ENCODE results near the gene KDM4B. TPM values are rescaled to one million over a fixed set of nuclear protein-coding genes. Genes with fewer than 3 reads are reported as not detected.

Gene KDM4B
- total and polyA plus RNA-seq, 9 donors = 5.2 to 62.9 (median 46.4) TPM

DNA sequence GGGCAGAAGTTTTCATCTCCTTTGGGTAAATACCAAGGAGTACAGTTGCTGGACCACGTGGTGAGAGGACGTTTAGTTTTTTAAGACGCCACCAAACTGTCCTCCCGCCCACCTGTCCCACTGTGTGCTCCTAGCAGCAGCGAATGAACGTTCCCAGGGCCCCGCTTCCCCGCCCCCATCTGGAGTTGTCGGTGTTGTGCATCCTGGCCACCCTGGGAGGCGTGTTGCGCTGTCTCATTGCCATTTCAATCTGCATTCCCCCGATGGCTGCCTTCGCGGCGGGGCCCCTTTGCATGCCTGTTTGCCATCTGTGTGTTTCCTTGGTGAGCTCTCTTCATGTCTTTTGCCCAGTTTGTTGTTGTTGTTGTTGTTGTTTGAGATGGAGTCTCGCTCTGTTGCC, 76.1 kb downstream of the KDM4B start:
- no peak for TF ChIP-seq EP300 (IDR thresholded peaks at IDR 0.05)
- TF ChIP-seq, protein P1, sequence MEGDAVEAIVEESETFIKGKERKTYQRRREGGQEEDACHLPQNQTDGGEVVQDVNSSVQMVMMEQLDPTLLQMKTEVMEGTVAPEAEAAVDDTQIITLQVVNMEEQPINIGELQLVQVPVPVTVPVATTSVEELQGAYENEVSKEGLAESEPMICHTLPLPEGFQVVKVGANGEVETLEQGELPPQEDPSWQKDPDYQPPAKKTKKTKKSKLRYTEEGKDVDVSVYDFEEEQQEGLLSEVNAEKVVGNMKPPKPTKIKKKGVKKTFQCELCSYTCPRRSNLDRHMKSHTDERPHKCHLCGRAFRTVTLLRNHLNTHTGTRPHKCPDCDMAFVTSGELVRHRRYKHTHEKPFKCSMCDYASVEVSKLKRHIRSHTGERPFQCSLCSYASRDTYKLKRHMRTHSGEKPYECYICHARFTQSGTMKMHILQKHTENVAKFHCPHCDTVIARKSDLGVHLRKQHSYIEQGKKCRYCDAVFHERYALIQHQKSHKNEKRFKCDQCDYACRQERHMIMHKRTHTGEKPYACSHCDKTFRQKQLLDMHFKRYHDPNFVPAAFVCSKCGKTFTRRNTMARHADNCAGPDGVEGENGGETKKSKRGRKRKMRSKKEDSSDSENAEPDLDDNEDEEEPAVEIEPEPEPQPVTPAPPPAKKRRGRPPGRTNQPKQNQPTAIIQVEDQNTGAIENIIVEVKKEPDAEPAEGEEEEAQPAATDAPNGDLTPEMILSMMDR (IDR thresholded peaks at IDR 0.05) = no peak
- TF ChIP-seq POLR2A (IDR thresholded peaks at IDR 0.05) = no peak
- Histone ChIP-seq H3K9me3 (no peaks in the 10 kb centered on the region), H3K27me3 (no peaks in the 10 kb centered on the region), H3K27ac (no peak overlapping the region), H3K4me3 (no peak overlapping the region), H3K4me1 (ENCODE audit: insufficient read depth) (peaks cover 14% of the 10 kb centered on the region), H3K36me3 (no peaks in the 10 kb centered on the region)
- intact Hi-C loops (cut with DNase I) = loop anchor here in 3 of 4 donors (5.0 to 10.0 kb wide), 5 partner anchors 90 to 647 kb away; partner anchors contain the start of gene RPL36 (in 1 of the 3)
- 88 to 91% (median 90%) methylated on average over 16 of the region's 16 CpGs for WGBS, 3 donors
- DNase-seq = no peak

DNA sequence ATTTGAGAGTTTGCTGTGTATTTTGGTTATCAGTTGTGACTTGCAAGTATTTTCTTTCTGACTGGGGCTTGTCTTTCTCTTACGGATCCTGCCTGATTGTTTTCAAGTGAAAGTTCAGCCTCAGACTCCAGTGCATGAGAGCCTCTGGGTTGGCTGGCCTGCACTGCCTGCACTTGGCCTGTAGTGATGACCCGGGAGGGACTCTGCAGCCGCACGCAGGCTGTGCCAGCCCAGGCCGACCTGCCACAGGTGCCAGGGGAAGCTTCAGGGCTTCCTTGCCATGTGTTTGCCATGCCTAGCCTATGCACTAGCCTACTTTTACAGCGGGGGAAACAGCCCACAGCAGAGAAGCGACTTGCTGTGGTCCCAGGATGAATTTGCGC, 77.0 kb downstream of the KDM4B start:
- Histone ChIP-seq H3K27me3 (no peaks in the 10 kb centered on the region), H3K4me1 (ENCODE audit: insufficient read depth) (peaks cover 14% of the 10 kb centered on the region), H3K9me3 (no peaks in the 10 kb centered on the region), H3K36me3 (no peaks in the 10 kb centered on the region), H3K27ac (no peak overlapping the region), H3K4me3 (no peak overlapping the region)
- WGBS, 3 donors = 79 to 85% (median 83%) methylated on average over 8 of the region's 8 CpGs
- no peak for DNase-seq
- no peak for TF ChIP-seq EP300 (IDR thresholded peaks at IDR 0.05)
- no peak for TF ChIP-seq POLR2A (IDR thresholded peaks at IDR 0.05)
- TF ChIP-seq, protein P1 (IDR thresholded peaks at IDR 0.05) = no peak
- intact Hi-C loops (cut with DNase I) = loop anchor here (2.0 to 10.0 kb wide), 6 partner anchors 89 to 646 kb away; partner anchors contain the start of gene RPL36 (in 1 of the 4)

DNA sequence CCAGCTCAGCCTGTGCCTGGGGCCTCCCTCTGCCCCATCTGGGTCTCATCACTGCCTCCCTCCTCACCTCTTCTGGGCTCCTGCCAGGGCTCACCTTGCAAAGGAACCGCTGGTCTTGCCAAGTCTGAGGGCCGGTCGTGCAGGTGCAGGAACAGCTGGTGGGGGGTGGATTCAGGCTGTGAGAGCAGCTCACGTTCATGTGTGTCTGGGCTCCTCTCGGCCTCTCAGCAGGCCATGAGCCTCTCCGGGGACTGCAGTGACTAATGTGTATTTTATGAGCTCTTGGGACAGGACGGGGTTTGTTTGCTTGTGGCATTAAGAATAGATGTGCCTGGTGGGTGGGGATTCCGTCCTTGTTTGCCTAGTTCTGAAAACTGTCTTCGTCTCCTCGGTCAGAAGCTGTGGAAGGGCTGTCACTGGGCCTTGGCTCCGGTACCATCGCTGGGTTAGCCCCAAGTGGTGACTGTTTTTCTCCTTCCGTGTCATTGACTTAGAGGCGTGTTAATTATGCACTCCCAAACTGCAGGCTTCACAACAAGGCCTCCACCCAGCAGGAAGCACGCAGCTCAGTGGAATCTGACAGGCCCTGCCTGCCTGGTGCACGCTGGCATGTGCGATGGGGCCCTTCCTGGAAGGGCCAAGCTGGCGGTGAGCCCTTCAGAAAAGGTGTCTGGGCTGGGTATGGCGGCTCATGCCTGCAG, 77.6 kb downstream of the KDM4B start:
- Histone ChIP-seq H3K4me1 (ENCODE audit: insufficient read depth) (peaks cover 14% of the 10 kb centered on the region), H3K4me3 (no peak overlapping the region), H3K36me3 (no peaks in the 10 kb centered on the region), H3K27me3 (no peaks in the 10 kb centered on the region), H3K27ac (no peak overlapping the region), H3K9me3 (no peaks in the 10 kb centered on the region)
- DNase-seq = no peak
- 72 to 84% (median 80%) methylated on average over 19 of the region's 19 CpGs for WGBS, 3 donors
- TF ChIP-seq, protein P1 (IDR thresholded peaks at IDR 0.05) = no peak
- TF ChIP-seq EP300 (IDR thresholded peaks at IDR 0.05) (no peak), POLR2A (IDR thresholded peaks at IDR 0.05) (no peak)
- intact Hi-C loops (cut with DNase I) = loop anchor here (2.0 to 10.0 kb wide), 6 partner anchors 88 to 646 kb away; partner anchors contain the start of gene RPL36 (in 1 of the 4)

DNA sequence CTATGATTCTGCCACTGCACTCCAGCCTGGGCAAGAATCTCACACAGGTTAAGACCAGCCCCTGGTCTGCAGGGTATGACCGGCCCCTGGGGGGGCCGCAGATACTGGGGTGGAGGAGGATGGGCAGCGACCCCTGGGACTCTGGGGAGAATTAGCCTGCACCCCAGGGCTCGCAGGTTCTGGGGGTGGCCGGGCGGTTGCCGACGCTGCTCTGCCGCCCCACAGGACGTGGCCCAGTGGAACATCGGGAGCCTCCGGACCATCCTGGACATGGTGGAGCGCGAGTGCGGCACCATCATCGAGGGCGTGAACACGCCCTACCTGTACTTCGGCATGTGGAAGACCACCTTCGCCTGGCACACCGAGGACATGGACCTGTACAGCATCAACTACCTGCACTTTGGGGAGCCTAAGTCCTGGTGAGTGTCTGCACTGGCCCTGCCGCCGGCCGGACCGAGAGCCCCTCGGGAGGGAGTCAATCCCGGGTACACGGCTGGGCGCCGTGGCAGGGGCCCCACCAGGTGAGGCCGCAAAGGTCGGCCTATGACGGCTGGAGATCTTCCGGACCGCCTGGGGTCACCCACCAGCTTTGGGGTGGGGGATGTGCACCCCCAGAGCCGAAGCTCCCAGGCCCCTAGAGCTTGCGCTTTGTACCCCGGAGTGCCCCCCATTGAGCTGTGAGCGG, 78.5 kb downstream of the KDM4B start:
- Histone ChIP-seq H3K4me1 (ENCODE audit: insufficient read depth) (peaks cover 14% of the 10 kb centered on the region), H3K4me3 (no peak overlapping the region), H3K27me3 (no peaks in the 10 kb centered on the region), H3K27ac (no peak overlapping the region), H3K36me3 (no peaks in the 10 kb centered on the region), H3K9me3 (no peaks in the 10 kb centered on the region)
- TF ChIP-seq, protein P1 (IDR thresholded peaks at IDR 0.05) = no peak
- no peak for TF ChIP-seq EP300 (IDR thresholded peaks at IDR 0.05)
- no peak for TF ChIP-seq POLR2A (IDR thresholded peaks at IDR 0.05)
- DNase-seq = no peak
- intact Hi-C loops (cut with DNase I) = loop anchor here (2.0 to 10.0 kb wide), 6 partner anchors 87 to 645 kb away; partner anchors contain the start of gene RPL36 (in 1 of the 4)
- 91 to 92% (median 92%) methylated on average over 38 to 39 of the region's 39 CpGs for WGBS, 3 donors
